A549 treated with AZD9567 at 1 μM for 4 hours (cell line): ENCODE data around the gene ITGB7. TPM values are rescaled to one million over a fixed set of nuclear protein-coding genes. Genes with fewer than 3 reads are reported as not detected.

Experiments
- total RNA-seq: library from RNA; stranded (reverse); fragments of 200-300 nt; extraction: Qiagen RNA extraction; gene quantifications from 5 replicates; pipeline ENCODE4 v1.2.3, GENCODE V29; 2022; ENCODE audit not compliant: insufficient read depth

The ITGB7 gene, protein sequence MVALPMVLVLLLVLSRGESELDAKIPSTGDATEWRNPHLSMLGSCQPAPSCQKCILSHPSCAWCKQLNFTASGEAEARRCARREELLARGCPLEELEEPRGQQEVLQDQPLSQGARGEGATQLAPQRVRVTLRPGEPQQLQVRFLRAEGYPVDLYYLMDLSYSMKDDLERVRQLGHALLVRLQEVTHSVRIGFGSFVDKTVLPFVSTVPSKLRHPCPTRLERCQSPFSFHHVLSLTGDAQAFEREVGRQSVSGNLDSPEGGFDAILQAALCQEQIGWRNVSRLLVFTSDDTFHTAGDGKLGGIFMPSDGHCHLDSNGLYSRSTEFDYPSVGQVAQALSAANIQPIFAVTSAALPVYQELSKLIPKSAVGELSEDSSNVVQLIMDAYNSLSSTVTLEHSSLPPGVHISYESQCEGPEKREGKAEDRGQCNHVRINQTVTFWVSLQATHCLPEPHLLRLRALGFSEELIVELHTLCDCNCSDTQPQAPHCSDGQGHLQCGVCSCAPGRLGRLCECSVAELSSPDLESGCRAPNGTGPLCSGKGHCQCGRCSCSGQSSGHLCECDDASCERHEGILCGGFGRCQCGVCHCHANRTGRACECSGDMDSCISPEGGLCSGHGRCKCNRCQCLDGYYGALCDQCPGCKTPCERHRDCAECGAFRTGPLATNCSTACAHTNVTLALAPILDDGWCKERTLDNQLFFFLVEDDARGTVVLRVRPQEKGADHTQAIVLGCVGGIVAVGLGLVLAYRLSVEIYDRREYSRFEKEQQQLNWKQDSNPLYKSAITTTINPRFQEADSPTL
- 0.24 to 0.51 TPM (median 0.38 TPM) in 4 of 5 replicates, not detected in the other for total RNA-seq

GRCh38 chr12:53207042-53207441 is at the start of gene ITGB7:
Gene ITGB7 (minus strand): TSS chr12:53207251. CDS start chr12:53200443, 6,808 bp downstream.

GRCh38 chr12:53231921-53232645 is 25.0 kb upstream of the ITGB7 start, which contains the start of gene RARG:
Gene RARG (minus strand): TSS chr12:53232209. CDS start chr12:53227545, 4,664 bp downstream.

GRCh38 chr12:53180220-53180930 is 26.7 kb downstream of the ITGB7 start, which contains the start of the genes CSAD and ZNF740:
Gene CSAD (minus strand): TSS chr12:53180925. CDS start chr12:53173470, 7,455 bp downstream.
Gene ZNF740 (plus strand): TSS chr12:53180722. CDS start chr12:53181984, 1,262 bp downstream.

Other genes starting within 250 kb of the ITGB7 start
- gene EIF4B, start 200.8 kb downstream of the ITGB7 start, total RNA-seq: 223 to 321 TPM (median 255 TPM) in 5 replicates
- 18.5 to 49.7 TPM (median 42.3 TPM) in 5 replicates for gene TNS2, start 157.2 kb downstream of the ITGB7 start, total RNA-seq
- 36.1 to 38.5 TPM (median 36.8 TPM) in 5 replicates for gene SPRYD3, start 127.9 kb downstream of the ITGB7 start, total RNA-seq
- gene IGFBP6, start 109.6 kb downstream of the ITGB7 start, total RNA-seq: 134 to 246 TPM (median 225 TPM) in 5 replicates
- 0.12 to 0.21 TPM (median 0.17 TPM) in 4 of 5 replicates, not detected in the other for gene SOAT2, start 103.8 kb downstream of the ITGB7 start, total RNA-seq
- gene ZNF740, start 26.5 kb downstream of the ITGB7 start, total RNA-seq: 9.3 to 16.7 TPM (median 14.9 TPM) in 5 replicates
- 3.9 to 7.6 TPM (median 6.5 TPM) in 5 replicates for gene CSAD, start 26.3 kb downstream of the ITGB7 start, total RNA-seq
- gene RARG, start 25.0 kb upstream of the ITGB7 start, total RNA-seq: 18.2 to 24.2 TPM (median 21.9 TPM) in 5 replicates
- gene ESPL1, start 61.0 kb upstream of the ITGB7 start, total RNA-seq: 16.5 to 20.8 TPM (median 19.4 TPM) in 5 replicates
- 462 to 512 TPM (median 505 TPM) in 5 replicates for gene PFDN5, start 88.3 kb upstream of the ITGB7 start, total RNA-seq
- 85.7 to 101 TPM (median 88.3 TPM) in 5 replicates for gene MYG1, start 92.4 kb upstream of the ITGB7 start, total RNA-seq
- 78.3 to 97.9 TPM (median 80.5 TPM) in 5 replicates for gene AAAS, start 114.4 kb upstream of the ITGB7 start, total RNA-seq
- 0.03 TPM in 2 of 5 replicates, not detected in the others for gene SP7, start 129.1 kb upstream of the ITGB7 start, total RNA-seq
- 18.7 to 23.4 TPM (median 21.2 TPM) in 5 replicates for gene SP1, start 172.9 kb upstream of the ITGB7 start, total RNA-seq
- 0.82 to 1.2 TPM (median 0.97 TPM) in 4 of 5 replicates, not detected in the other for gene AMHR2, start 216.6 kb upstream of the ITGB7 start, total RNA-seq
- gene PRR13, start 234.5 kb upstream of the ITGB7 start, total RNA-seq: 241 to 345 TPM (median 303 TPM) in 5 replicates
- 639 to 671 TPM (median 649 TPM) in 5 replicates for gene PCBP2, start 244.9 kb upstream of the ITGB7 start, total RNA-seq